ENCODE results near the gene SIRPB2. TPM values are rescaled to one million over a fixed set of nuclear protein-coding genes. Genes with fewer than 3 reads are reported as not detected.

SIRPB2 gene
- total and polyA plus RNA-seq, 10 of the 15 experiments (the other 5 are each of a cell fraction or from before 2014, with no cell fraction given), result not detected

- TF ChIP-seq CUX1 (IDR thresholded peaks at IDR 0.05; ENCODE audit: insufficient replicate concordance, low read depth, low read length) (no peak), POLR2A (IDR thresholded peaks at IDR 0.05; ENCODE audit: low read depth, low read length) (no peak), MEF2B (IDR thresholded peaks at IDR 0.05; ENCODE audit: partially characterized antibody, poor library complexity, severe bottlenecking) (no peak), JUND (IDR thresholded peaks at IDR 0.05; ENCODE audit: low read depth, low read length) (no peak), NFYA (IDR thresholded peaks at IDR 0.05; ENCODE audit: borderline replicate concordance, low read depth, low read length) (no peak), TAF1 (IDR thresholded peaks at IDR 0.05; ENCODE audit: borderline replicate concordance, low read depth, low read length) (no peak), SMC3 (IDR thresholded peaks at IDR 0.05; ENCODE audit: borderline replicate concordance, low read length) (no peak), YY1 (IDR thresholded peaks at IDR 0.05; ENCODE audit: low read depth, low read length) (no peak), SUZ12 (IDR thresholded peaks at IDR 0.05; ENCODE audit: unreplicated experiment) (no peak), CHD2 (IDR thresholded peaks at IDR 0.05; ENCODE audit: borderline replicate concordance, low read depth, low read length) (no peak), ATF2 (IDR thresholded peaks at IDR 0.05; ENCODE audit: low read length) (no peak)
- TF ChIP-seq, protein P1, sequence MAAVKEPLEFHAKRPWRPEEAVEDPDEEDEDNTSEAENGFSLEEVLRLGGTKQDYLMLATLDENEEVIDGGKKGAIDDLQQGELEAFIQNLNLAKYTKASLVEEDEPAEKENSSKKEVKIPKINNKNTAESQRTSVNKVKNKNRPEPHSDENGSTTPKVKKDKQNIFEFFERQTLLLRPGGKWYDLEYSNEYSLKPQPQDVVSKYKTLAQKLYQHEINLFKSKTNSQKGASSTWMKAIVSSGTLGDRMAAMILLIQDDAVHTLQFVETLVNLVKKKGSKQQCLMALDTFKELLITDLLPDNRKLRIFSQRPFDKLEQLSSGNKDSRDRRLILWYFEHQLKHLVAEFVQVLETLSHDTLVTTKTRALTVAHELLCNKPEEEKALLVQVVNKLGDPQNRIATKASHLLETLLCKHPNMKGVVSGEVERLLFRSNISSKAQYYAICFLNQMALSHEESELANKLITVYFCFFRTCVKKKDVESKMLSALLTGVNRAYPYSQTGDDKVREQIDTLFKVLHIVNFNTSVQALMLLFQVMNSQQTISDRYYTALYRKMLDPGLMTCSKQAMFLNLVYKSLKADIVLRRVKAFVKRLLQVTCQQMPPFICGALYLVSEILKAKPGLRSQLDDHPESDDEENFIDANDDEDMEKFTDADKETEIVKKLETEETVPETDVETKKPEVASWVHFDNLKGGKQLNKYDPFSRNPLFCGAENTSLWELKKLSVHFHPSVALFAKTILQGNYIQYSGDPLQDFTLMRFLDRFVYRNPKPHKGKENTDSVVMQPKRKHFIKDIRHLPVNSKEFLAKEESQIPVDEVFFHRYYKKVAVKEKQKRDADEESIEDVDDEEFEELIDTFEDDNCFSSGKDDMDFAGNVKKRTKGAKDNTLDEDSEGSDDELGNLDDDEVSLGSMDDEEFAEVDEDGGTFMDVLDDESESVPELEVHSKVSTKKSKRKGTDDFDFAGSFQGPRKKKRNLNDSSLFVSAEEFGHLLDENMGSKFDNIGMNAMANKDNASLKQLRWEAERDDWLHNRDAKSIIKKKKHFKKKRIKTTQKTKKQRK (IDR thresholded peaks at IDR 0.05; ENCODE audit: low read depth, low read length), result no peak
- TF ChIP-seq, protein P2, sequence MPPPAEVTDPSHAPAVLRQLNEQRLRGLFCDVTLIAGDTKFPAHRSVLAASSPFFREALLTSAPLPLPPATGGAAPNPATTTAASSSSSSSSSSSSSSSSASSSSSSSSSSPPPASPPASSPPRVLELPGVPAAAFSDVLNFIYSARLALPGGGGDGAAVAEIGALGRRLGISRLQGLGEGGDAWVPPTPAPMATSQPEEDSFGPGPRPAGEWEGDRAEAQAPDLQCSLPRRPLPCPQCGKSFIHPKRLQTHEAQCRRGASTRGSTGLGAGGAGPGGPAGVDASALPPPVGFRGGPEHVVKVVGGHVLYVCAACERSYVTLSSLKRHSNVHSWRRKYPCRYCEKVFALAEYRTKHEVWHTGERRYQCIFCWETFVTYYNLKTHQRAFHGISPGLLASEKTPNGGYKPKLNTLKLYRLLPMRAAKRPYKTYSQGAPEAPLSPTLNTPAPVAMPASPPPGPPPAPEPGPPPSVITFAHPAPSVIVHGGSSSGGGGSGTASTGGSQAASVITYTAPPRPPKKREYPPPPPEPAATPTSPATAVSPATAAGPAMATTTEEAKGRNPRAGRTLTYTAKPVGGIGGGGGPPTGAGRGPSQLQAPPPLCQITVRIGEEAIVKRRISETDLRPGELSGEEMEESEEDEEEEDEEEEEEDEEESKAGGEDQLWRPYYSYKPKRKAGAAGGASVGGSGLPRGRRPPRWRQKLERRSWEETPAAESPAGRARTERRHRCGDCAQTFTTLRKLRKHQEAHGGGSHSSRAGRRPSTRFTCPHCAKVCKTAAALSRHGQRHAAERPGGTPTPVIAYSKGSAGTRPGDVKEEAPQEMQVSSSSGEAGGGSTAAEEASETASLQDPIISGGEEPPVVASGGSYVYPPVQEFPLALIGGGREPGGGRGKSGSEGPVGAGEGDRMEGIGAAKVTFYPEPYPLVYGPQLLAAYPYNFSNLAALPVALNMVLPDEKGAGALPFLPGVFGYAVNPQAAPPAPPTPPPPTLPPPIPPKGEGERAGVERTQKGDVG (CRISPR knock-in tag; IDR thresholded peaks at IDR 0.05), result no peak
Measured at GRCh38 chr20:1460275-1460674, 30.9 kb downstream of the SIRPB2 start (continued).

All from GM12878 (cell line).